SKM-1 treated with dmso at 0.1 percent for 144 hours (cell line): ENCODE results near the gene FOXL1.

Experiments used
- DNase-seq: peaks from one replicate; lab custom pipeline; 2025; ENCODE audit not compliant: unreplicated experiment; lab: John Stamatoyannopoulos, UW

The FOXL1 gene

DNA sequence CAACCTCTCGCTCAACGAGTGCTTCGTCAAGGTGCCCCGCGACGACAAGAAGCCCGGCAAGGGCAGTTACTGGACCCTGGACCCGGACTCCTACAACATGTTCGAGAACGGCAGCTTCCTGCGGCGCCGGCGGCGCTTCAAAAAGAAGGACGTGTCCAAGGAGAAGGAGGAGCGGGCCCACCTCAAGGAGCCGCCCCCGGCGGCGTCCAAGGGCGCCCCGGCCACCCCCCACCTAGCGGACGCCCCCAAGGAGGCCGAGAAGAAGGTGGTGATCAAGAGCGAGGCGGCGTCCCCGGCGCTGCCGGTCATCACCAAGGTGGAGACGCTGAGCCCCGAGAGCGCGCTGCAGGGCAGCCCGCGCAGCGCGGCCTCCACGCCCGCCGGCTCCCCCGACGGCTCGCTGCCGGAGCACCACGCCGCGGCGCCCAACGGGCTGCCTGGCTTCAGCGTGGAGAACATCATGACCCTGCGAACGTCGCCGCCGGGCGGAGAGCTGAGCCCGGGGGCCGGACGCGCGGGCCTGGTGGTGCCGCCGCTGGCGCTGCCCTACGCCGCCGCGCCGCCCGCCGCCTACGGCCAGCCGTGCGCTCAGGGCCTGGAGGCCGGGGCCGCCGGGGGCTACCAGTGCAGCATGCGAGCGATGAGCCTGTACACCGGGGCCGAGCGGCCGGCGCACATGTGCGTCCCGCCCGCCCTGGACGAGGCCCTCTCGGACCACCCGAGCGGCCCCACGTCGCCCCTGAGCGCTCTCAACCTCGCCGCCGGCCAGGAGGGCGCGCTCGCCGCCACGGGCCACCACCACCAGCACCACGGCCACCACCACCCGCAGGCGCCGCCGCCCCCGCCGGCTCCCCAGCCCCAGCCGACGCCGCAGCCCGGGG is 10.4 kb upstream of the FOXL1 start:
- DNase-seq, result no peak

DNA sequence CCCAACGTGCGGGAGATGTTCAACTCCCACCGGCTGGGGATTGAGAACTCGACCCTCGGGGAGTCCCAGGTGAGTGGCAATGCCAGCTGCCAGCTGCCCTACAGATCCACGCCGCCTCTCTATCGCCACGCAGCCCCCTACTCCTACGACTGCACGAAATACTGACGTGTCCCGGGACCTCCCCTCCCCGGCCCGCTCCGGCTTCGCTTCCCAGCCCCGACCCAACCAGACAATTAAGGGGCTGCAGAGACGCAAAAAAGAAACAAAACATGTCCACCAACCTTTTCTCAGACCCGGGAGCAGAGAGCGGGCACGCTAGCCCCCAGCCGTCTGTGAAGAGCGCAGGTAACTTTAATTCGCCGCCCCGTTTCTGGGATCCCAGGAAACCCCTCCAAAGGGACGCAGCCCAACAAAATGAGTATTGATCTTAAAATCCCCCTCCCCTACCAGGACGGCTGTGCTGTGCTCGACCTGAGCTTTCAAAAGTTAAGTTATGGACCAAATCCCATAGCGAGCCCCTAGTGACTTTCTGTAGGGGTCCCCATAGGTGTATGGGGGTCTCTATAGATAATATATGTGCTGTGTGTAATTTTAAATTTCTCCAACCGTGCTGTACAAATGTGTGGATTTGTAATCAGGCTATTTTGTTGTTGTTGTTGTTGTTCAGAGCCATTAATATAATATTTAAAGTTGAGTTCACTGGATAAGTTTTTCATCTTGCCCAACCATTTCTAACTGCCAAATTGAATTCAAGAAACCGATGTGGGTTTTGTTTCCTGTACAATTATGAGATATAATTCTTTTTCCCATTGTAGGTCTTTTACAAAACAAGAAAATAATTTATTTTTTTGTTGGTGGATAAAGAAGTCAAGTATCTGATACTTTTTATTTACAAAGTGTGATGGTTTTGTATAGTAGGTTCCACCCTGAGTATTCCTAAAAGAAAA is 9.4 kb upstream of the FOXL1 start:
- no peak for DNase-seq

DNA sequence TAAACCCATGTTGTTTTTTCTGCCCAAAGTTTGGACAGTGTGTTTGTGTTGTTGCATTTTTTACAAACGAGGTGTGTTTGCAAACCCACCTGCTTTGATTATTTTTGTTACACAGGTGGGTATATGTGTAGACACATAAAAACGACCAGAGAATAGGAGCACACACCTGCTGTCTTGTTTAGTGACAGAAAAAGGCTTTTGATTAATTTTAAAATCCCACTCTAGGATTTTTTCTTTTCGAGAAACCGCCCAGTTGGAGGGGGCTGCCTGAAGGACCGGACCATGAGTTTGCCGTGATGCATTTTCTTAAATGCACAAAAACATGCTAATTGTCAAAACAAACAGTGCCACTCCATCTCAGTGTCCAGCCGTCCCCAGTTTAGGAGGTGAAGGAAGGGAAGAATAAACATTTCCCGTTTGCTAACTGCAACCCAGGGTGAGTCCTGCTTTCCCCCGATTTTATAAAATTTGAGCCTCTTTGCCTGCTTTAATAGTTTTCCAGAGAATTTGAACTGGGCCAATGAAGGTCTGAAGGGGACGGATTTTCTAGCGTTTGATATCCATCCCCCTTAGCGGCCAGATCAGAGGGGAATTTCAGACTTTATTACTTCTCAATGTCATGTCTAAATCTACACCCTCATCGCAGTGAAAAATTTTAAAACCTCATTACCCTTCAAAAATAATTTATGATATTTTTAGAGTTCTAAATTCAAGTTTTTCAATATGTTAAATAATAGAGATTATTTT is 8.5 kb upstream of the FOXL1 start:
- no peak for DNase-seq

DNA sequence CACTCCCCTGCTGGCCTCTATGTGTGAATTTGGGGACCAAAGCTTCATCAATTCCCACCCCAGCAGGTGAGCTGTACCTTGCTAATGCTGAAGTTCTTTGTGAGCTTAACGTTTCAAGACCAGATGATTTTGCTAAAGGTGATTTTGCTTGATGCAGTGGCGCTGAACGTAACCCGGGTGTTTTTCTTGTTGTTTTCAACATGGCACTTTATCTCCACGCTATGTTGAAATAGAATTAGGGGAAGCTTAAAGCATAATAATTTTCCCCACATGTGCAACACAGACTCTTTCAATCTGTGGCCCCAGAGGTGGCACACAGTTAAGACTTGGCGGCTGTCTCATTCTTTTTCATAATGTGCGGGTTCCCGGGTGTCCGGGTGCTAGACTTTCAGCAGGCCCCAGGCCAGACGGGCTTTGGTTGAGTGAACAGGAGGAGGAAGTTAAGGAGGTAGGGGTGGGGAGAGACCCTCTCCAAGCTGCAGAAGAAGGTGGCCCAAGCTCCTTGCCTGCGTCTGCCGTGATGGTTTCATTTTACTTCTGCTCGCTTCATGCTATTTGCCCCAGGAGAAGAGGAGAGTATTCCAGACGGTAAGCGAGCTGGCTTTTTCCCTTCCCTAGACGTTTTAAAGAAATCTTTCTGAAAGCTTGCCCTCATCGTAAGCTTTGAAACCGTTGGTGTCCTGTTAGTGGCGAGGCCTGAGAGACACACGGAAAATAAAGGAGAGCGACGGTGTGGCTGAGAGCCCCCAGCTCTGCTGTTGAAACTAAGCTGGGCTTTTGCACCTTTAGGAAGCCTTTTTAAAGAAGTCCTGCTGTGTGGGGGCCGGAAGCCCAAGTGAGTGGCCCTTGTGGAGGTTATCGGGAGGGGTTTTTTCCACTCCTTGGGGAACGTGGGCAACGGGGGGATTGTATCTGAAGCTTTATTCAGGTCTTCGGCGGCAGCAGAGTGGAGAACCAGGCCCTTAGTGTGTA is 7.5 kb upstream of the FOXL1 start:
- no peak for DNase-seq

DNA sequence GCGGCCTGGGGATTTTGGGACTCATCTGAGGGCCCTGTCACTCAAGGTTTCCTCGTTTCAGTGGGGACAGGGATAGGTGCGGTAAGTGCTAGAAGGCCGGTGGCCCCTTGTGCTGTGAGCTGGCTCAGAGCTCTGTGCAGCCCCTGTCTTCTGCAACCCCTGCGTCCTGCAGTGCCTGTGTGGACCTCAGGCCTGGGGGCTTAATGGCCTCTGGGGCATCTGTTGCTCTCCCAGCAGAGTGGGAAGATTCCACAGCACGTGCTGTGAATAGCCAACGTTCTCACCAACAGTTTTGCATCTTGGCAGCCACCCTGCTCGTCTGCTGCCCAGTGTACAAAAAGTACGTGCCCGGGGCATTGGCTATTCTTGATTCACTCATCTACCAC is 6.8 kb upstream of the FOXL1 start:
- DNase-seq, result no peak

DNA sequence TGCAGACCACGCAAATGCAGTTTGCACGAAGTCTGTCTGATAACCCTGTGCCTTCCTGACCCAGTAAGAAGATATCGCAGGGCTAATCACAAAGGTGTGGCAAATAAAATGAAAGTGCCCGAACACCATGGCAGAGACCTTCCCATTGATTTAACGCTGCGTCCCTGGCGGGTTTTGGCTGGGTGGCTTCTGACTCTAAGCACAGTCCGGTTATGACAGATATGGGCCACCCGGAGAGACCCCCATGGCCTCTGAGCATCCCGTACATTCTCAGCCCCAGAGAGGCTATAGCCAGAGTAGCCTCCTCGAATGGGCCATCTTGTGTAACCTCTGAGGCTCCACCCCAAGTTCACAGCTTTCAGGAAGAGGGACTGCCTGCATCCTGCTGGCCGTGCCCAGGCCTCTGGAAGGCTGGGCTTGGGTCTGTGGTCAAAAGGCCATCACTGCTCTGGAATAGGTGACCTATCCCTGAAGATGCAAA is 6.3 kb upstream of the FOXL1 start:
- no peak for DNase-seq

DNA sequence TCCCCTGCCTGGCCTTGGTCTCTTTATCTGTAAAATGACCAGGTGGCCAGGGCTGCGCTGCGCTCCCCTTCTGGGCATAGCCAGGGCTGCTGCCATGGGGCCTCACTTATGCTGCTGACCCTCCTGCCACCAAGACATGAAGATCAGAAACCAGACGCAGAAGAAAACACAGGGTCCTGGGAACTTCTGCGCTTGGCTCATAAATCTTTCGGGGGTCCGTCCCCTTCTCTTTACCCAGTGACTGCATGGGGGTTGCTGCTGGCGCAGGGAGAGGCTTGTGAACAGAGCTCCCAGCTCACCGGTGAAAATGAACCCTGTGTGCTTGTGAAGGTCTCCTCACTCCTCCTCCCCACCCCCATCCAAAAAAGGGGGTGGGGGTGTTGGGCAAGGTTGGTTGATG is 5.7 kb upstream of the FOXL1 start:
- no peak for DNase-seq

DNA sequence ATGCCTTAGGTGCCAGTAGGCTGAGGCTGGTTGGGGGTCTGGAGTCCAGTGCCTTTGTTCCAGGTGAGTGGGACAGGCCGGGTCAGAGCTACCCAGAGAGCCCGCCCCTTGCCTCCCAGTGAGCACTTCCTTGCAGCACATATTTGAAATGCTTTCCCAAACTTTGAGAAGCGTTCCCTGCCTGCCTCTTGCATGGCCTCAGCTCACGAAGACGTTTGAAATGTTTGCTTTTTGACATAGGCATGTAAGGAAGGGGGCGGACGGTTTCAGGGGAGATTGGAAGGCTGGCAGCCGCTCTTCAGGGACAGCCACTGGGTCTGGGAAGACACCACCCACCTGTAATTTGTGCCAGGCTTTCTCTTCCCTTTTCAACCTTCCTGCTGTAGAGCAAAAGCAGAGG is 5.1 kb upstream of the FOXL1 start:
- no peak for DNase-seq

DNA sequence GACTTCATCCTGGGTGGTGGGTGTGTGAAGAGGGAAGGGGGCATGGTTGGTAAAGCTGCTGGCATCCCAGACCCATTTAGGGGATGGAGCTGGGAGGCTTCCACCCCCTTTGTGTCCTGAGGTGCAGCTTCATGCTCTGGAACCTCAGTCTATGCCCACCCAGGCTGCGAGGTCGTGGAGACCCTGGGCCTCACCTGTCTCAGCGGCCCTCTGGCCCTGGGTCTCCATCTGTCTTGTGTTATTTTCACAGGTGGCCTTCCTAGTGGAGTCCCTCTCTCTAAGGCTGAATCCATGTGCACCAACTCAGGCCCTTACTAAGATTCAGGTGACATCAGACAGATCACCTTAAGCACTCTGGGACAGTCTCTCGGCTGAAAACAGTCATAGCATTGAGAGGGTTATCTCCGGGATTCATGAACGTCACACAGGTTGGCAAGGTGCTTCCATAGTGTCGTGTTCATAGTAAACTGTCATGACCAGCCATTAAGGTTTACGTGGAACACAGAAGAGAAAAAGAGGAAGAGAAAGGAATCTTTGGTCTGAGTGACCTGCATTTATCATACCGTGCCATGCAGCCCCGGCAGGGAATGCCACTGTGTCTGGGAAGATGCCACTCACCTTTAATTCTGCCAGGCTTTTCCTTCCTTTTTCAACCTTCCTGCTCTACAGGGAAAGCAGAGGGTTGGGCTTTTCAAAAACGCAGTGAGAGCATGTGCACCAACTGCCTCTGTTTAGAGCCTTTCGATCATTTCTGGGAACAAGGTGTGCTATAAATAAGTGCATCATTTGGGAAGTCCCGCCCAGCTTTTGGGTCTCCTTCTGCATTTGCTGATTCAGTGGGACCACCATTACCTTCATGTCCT is 4.5 kb upstream of the FOXL1 start:
- DNase-seq, result no peak

DNA sequence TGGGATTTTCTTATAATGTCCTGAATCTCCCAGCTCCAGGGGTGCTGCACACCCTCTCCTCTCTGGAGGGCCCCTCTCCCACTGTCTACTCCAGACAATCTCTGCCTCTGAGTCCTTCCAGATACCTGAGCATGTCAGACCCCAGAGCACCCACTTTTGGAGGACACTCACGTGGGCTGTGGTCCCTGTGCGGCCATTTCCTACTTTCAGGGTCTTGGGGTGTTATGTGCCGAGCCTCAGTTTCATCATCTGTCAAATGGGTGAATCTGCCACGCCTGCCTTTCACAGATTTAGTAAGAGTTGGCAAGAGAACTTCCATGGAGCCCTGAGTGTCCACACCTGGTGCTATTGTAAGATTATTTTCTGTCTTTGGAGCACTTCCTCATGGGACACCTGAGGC is 3.7 kb upstream of the FOXL1 start:
- no peak for DNase-seq

DNA sequence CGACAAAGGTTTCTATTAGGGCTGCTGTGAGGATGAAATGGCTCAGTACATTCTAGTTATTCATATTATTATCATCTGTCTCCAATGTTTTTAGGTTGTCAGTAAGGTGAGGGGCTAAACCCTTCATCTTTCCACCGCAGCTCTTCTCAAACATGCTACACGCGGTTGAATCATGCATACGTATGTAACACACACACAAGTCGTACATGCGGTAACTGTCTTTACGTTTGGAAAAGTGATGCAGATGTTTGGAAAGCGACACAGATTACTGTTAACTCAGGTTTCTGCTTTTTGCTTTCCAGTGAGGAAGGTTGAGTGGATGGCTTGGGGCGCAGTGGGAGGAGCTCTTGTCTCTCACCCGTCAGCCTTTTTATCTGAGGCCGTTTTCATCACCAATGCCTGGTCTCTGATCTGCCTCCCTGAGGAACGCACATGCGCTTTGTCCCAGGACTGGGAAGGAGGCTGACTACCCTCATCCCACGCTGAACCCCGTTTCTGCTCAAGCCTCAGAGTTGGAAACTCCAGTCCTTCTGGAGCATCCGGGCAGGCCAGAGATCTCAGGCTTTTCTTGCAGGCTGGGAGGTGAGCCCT is 3.2 kb upstream of the FOXL1 start:
- DNase-seq, result no peak

DNA sequence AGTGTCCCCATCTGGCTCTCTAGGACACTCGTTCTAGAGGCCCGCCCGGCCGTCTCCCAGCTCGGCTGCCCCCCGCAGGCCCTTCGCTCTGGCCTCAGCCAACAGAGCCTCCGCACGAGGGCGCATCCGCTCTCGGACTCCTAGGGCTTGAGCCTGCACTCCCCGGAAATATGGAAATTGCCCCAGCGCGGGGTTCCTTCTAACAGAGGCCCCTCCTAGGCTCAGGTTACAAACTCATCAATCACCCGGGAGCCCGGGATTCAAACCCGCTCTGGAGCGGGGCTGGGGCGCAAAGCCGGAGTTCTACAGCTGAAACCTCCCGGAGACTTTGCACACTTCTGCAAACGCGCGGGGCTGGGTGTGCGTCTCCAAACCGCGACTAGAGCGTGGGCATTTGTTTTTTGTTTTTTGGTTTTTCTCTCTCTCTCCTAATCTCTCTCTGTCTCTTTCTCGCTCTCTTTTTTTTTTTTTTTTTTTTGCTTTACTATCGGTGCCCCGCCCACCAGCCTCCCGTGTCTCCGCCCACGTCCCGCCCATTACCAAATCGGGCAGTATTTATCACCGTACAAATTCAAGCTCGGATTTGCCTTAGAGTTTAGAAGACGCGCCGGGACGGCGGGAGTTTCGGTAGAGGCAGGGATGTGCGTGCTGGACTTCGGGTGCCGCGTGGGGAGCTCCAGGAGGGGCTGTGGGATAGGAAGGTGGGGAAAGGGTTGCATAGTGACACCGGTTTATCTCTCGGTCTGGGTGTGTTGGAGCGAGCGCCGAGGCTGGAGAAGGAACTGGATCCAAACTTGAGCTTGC is 2.4 kb upstream of the FOXL1 start:
- no peak for DNase-seq

DNA sequence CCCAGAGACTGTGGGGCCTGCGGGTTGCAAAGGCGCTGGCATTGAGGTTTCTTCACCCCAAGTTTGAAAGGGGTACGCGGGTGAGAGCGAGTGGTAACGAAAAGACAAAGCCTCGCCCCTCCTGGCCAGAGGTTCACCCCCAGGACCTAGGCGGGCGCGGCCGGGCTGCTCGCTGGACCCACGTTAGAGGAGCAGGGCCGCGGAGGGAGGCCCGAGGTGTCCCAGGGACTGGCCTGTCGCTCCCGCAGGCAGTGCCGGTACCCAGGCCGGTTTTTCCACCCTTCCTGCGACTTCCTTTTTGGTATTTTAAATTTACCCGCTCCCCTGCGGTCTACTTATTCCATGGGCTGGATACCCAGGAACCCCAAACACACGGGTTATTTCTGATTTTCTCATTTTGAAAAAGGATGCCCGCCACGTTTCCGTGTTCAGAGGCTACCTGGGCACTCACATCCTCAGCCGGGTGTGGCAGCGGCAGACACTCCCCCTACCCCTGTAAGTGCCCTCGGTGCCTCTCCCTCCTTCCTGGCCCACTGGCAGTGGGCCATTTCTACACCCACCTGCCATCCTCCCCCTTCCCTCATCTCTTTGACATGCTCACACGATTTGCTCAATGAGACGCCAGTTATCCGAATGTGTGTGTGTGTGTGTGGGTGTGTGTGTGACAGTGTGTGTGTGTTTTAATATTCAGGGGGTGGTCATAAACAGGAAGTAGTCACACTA is 1.6 kb upstream of the FOXL1 start:
- DNase-seq, result no peak

DNA sequence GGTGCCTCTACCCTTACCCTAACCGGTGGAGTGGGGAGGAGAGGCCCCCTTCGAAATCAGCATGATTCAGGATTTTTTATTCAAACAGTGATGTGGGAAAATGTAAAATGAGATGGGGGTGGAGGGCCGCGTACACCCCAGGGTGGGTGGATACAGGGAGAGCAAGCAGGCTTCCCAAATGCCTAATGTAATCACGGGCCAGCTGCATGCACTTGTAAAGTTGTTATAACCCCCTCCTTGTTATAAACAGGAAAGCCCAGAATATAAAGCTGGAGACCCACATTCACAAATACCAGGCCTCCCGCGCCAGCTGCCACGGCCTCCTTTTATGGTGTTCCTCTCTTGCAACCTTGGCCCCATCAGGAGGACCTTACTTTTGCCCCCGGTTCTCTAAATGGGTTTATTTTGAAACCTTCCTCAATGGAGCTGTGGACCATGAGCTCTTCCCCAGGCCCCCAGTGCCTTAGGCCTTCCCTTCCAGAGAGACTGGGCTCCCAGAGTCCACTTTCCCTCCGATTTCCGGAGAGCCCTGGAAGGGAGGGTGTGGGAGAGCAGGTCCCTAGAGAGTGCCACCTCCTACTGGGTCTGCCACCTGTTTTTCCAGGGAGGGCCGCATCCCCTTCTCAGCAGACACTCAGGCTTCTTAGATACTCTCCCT is 906 bp upstream of the FOXL1 start:
- no peak for DNase-seq

DNA sequence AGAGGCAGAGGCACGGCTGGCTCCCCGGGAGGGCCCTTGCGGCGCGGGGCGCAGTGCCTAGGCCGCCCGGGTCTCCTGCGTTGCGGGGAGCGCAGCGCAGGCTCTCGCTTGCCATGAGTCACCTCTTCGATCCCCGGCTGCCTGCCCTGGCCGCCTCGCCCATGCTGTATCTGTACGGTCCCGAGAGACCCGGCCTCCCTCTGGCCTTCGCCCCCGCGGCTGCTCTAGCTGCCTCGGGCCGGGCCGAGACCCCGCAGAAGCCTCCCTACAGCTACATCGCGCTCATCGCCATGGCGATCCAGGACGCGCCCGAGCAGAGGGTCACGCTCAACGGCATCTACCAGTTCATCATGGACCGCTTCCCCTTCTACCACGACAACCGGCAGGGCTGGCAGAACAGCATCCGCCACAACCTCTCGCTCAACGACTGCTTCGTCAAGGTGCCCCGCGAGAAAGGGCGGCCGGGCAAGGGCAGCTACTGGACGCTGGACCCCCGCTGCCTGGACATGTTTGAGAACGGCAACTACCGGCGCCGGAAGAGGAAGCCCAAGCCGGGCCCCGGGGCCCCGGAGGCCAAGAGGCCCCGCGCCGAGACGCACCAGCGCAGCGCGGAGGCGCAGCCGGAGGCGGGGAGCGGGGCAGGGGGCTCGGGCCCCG is 390 bp downstream of the FOXL1 start:
- no peak for DNase-seq
